ENCODE measurements around the gene SLC39A6. TPM values are rescaled to one million over a fixed set of nuclear protein-coding genes. Genes with fewer than 3 reads are reported as not detected.

SLC39A6 gene
- total and polyA plus RNA-seq, 2 of the 13 experiments (the other 11 are each of a cell fraction or from before 2014, with no cell fraction given) = 41.7 to 59.2 TPM

GRCh38 chr18:36067055-36067957 lies 61.8 kb downstream of the SLC39A6 start, which contains the start of gene RPRD1A (continued):
- TF ChIP-seq ZBTB34 (CRISPR knock-in tag; IDR thresholded peaks at IDR 0.05) = no peak
- no peak for TF ChIP-seq CSRNP2 (CRISPR knock-in tag; conservative IDR thresholded peaks at IDR 0.05; ENCODE audit: low read depth)
- TF ChIP-seq ZNF614 (CRISPR knock-in tag; IDR thresholded peaks at IDR 0.05; ENCODE audit: borderline replicate concordance) = no peak
- TF ChIP-seq ZNF468 (CRISPR knock-in tag; IDR thresholded peaks at IDR 0.05) = no peak
- TF ChIP-seq ZBTB44 (CRISPR knock-in tag; IDR thresholded peaks at IDR 0.05) = no peak
- TF ChIP-seq ZBTB10 (CRISPR knock-in tag; IDR thresholded peaks at IDR 0.05; ENCODE audit: borderline replicate concordance) = 0 out of 2 replicates have a peak, but pooled peaks have one; percentile 56
- TF ChIP-seq RNF219 (CRISPR knock-in tag; IDR thresholded peaks at IDR 0.05) = 0 out of 2 replicates have a peak, but pooled peaks have one; percentile 68
- peak; percentile 59; the same call in 1 of the 2 replicates for TF ChIP-seq IRF9 (CRISPR knock-in tag; IDR thresholded peaks at IDR 0.05; ENCODE audit: borderline replicate concordance)
- no peak for TF ChIP-seq DNMT3B (CRISPR knock-in tag; conservative IDR thresholded peaks at IDR 0.05)
- TF ChIP-seq ZNF441 (CRISPR knock-in tag; IDR thresholded peaks at IDR 0.05; ENCODE audit: borderline replicate concordance) = peak; percentile 66; the same call in 1 of the 2 replicates
- TF ChIP-seq NFKBIZ (CRISPR knock-in tag; IDR thresholded peaks at IDR 0.05) = peak; percentile 69; the same call in 1 of the 2 replicates
- peak; percentile 43; the same call in 1 of the 2 replicates for TF ChIP-seq ZNF770 (CRISPR knock-in tag; IDR thresholded peaks at IDR 0.05)
